Stimulated activated CD8-positive, alpha-beta memory T cell treated with anti-CD3 and anti-CD28 coated beads, Interleukin-4, amount 100 ng/mL, for 4 hours (primary cell): ENCODE results near the gene RBM6.

Experiments used
- DNase-seq, 2 donors: peaks; one replicate each; pipeline ENCODE4 v3.0.0-alpha.2; 2020; ENCODE audit warnings: low read depth in 2 of 2, low spot score in 1 of 2

The RBM6 gene

GRCh38 chr3:50124052-50124799, 184.3 kb downstream of the RBM6 start:
- DNase-seq: no peak

DNA sequence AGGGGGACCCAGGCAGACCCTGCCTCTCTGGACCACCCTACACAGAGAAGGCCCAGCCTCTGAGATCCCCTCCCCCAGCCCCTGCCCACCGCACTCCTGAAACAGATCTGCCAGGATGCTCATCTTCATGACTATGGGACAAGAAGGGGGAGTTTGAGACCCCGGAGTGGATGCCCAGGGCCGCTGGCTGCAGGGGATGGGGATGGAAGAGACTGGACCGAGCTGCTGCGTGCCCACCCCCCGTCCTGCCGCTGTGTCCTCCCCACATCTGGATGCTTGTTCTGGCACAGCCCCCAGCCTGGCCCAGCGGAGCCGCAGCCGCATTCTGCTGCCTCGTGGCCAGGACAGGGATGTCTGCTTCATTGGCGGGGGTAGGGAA, 184.8 kb downstream of the RBM6 start:
- DNase-seq: no peak

- DNase-seq: no peak
These were observed 185.8 kb downstream of the RBM6 start for GRCh38 chr3:50125541-50126286.

DNA sequence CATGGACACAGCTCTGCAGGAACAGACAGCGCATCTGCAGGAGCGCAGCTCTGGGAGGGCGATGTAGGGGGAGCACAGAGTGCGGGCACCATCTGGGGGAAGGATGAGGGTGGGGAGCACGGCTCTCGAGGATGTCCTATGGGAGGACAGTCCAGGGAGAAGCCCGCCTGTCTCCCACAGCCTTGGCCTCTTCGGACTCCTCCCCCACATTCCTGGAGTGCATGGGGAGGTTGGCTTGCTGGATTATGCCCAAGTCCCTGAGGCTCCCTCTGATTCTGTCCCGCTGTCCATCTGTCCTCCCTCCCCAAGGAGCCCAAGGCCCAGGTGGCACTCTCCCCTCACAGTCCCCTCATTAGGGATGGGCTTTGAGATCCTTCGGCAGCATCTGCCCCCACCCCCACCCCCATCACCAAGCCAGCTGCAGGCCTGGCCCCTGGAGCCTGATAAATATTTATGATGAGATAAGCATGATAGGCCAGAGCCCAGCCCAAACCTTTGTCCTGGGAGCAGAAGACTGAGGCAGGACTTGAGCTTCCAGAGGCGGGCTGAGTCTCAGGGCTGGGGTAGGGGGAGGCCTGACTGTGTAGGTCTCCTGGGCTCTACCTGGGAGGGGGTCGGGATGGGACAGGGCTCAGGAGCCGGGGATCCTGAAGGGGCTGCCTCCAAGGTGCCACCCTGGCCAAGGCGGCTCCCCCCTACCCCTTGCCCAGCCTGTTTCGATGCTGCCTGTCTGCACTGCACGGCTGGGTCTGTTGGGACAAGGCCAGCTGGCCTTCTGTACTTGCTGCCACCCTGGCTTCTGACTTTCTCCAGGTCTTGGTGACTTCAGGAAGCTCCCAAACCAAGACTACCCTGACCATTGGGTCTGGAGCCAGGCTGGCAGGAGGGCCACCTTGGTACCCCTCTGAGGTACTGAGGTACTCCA, 186.6 kb downstream of the RBM6 start:
- no peak for DNase-seq
